HL-60 (cell line): ENCODE results near the gene EFL1.

Experiments
- GABPA ChIP-seq: IDR thresholded peaks from 2 replicates; pipeline ENCODE4 v1.6.1; 2012; ENCODE audit warnings: low read depth
- POLR2AphosphoS5 ChIP-seq: IDR thresholded peaks from 2 replicates; pipeline ENCODE4 v1.6.1; 2012; ENCODE audit warnings: low read depth
- SPI1 ChIP-seq: IDR thresholded peaks from 2 replicates; pipeline ENCODE4 v1.6.1; 2012; ENCODE audit warnings: low read depth, mild to moderate bottlenecking, borderline replicate concordance
- TF ChIP-seq, protein P1 (sequence below): IDR thresholded peaks from one replicate; pipeline ENCODE4 v1.5.1; 2011; ENCODE audit warnings: low read length, control low read depth, inconsistent platforms; ENCODE audit not compliant: insufficient read depth

DNA sequence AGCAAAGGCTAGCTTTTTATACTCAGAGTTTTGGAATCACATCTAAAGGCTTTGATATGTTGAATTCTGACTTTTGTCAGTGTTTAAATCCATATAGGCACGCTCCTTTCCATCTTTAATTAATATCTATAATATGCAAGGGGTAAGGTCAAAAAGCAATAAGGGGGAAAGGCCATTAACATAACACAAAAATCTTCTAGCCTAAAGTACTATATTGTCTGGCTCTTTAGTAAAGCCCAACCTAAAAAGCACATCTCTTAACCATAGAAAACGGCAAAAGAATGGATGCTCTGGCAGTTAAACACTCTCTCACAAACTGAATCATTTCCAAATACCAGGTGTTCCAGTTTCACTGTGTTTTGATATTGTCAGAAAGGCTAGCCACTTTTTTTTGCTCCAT lies 76.4 kb downstream of the EFL1 start:
- TF ChIP-seq, protein P1, sequence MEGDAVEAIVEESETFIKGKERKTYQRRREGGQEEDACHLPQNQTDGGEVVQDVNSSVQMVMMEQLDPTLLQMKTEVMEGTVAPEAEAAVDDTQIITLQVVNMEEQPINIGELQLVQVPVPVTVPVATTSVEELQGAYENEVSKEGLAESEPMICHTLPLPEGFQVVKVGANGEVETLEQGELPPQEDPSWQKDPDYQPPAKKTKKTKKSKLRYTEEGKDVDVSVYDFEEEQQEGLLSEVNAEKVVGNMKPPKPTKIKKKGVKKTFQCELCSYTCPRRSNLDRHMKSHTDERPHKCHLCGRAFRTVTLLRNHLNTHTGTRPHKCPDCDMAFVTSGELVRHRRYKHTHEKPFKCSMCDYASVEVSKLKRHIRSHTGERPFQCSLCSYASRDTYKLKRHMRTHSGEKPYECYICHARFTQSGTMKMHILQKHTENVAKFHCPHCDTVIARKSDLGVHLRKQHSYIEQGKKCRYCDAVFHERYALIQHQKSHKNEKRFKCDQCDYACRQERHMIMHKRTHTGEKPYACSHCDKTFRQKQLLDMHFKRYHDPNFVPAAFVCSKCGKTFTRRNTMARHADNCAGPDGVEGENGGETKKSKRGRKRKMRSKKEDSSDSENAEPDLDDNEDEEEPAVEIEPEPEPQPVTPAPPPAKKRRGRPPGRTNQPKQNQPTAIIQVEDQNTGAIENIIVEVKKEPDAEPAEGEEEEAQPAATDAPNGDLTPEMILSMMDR: no peak
- TF ChIP-seq GABPA: no peak
- no peak for TF ChIP-seq POLR2AphosphoS5
- TF ChIP-seq SPI1: no peak
